GM12878 (cell line): ENCODE data around the gene POLR1H. TPM values are rescaled to one million over a fixed set of nuclear protein-coding genes. Genes with fewer than 3 reads are reported as not detected.

Source experiments
- ATAC-seq: fragments of 200-7000 bp; cut with Tn5 transposase; 3 replicates; pipeline ENCODE4 v1.9.1; 2020; ENCODE audit warnings: mild to moderate bottlenecking, moderate library complexity
- BruUV-seq: library from RNA; stranded (reverse); fragments of 400-500 nt; replicated peaks from 2 replicates; lab custom pipeline; 2021; lab: Mats Ljungman, UMichigan
- CTCF ChIA-PET: fragments of 300-600 bp; sonication (Branson Sonifier 250); formaldehyde crosslinking; extraction: SDS; loops from one replicate; lab custom pipeline; 2021; ENCODE audit warnings: inconsistent platforms; lab: Yijun Ruan, JAX
- POLR2A ChIA-PET: fragments of 350-600 bp; formaldehyde crosslinking; extraction: SDS; loops from one replicate; lab custom pipeline; 2021; ENCODE audit warnings: inconsistent platforms; lab: Charles Lee
- RAD21 ChIA-PET: fragments of 300-600 bp; sonication (Branson Sonifier 250); formaldehyde crosslinking; loops from one replicate; lab custom pipeline; 2023; ENCODE audit warnings: antibody characterized with exemption; ENCODE audit not compliant: unreplicated experiment; lab: Charles Lee
- SMC1A ChIA-PET: fragments of 300-600 bp; sonication (Branson Sonifier 250); formaldehyde crosslinking; loops from one replicate; lab custom pipeline; 2023; ENCODE audit not compliant: unreplicated experiment, uncharacterized antibody; lab: Charles Lee
- DNase-seq: peaks from one replicate; pipeline ENCODE4 v3.0.0-alpha.2; 2011; ENCODE audit warnings: low read depth, low spot score
- FAIRE-seq: peaks from 3 replicates; lab custom pipeline; 2011; peaks lifted over from hg19 to GRCh38; lab: Jason Lieb, UNC
- H2AFZ ChIP-seq: 2 replicates; pipeline ENCODE4 v1.6.0; 2011; ENCODE audit warnings: low read depth, low read length, control low read depth; ENCODE audit not compliant: control insufficient read depth
- H3K27ac ChIP-seq: 2 replicates; pipeline ENCODE4 v1.5.1; 2011; ENCODE audit warnings: control low read depth; ENCODE audit not compliant: control insufficient read depth, insufficient read depth
- H3K27me3 ChIP-seq, 2 experiments: replicated peaks in 1 of 2; 2 replicates each; pipeline versions ENCODE4 v1.6.0 to v1.6.1; 2011; ENCODE audit warnings: low read length in 1 of 2; ENCODE audit not compliant: control insufficient read depth in 2 of 2, insufficient read depth in 2 of 2
- H3K36me3 ChIP-seq, 2 experiments: 2 replicates each; pipeline ENCODE4 v1.5.1; 2011; ENCODE audit warnings: low read length in 1 of 2; ENCODE audit not compliant: control insufficient read depth in 2 of 2, insufficient read depth in 2 of 2
- H3K4me1 ChIP-seq: 2 replicates; pipeline ENCODE4 v1.6.1; 2011; ENCODE audit warnings: mild to moderate bottlenecking, low read length, moderate library complexity, mixed read lengths; ENCODE audit not compliant: control insufficient read depth, insufficient read depth
- H3K4me2 ChIP-seq: 2 replicates; pipeline ENCODE4 v1.6.0; 2011; ENCODE audit warnings: control low read depth; ENCODE audit not compliant: control insufficient read depth, insufficient read depth
- H3K4me3 ChIP-seq: fragments of 200-600 bp; sonication (generic); 2 replicates; pipeline ENCODE4 v1.5.1; 2016
- H3K79me2 ChIP-seq: 2 replicates; pipeline ENCODE4 v1.6.0; 2011; ENCODE audit warnings: low read length; ENCODE audit not compliant: control insufficient read depth, insufficient read depth
- H3K9ac ChIP-seq: 2 replicates; pipeline ENCODE4 v1.8.0; 2011; ENCODE audit warnings: low read length, control low read depth, mixed read lengths; ENCODE audit not compliant: control insufficient read depth, insufficient read depth
- H3K9me3 ChIP-seq: replicated peaks from 3 replicates; pipeline ENCODE4 v1.5.1; 2011; ENCODE audit warnings: mild to moderate bottlenecking, low read length; ENCODE audit not compliant: control insufficient read depth, insufficient read depth
- H4K20me1 ChIP-seq: 2 replicates; pipeline ENCODE4 v1.6.0; 2011; ENCODE audit not compliant: control insufficient read depth, insufficient read depth
- RCOR1 ChIP-seq: conservative IDR thresholded peaks from 2 replicates; pipeline ENCODE4 v1.6.1; 2012; ENCODE audit warnings: low read depth, low read length, improper control_type of control experiment
- ZNF384 ChIP-seq: IDR thresholded peaks from 2 replicates; pipeline ENCODE4 v1.6.1; 2012; ENCODE audit warnings: low read depth, mild to moderate bottlenecking, low read length, improper control_type of control experiment, borderline replicate concordance
- WGBS: methylation state at CpG from one replicate; pipeline ENCODE4 v1.1.6; 2016; ENCODE audit warnings: low lambda C conversion rate; ENCODE audit not compliant: insufficient replicate concordance, insufficient coverage; ENCODE audit errors: missing lambda C conversion rate; 5-methylcytosine and 5-hydroxymethylcytosine counted together
- in situ Hi-C: fragments of 300-500 bp; cut with MboI; formaldehyde crosslinking; loops from 9 replicates; pipeline ENCODE4 v1.14.3; 2018; ENCODE audit warnings: mixed read lengths
- intact Hi-C: fragments of 100-400 bp; cut with micrococcal nuclease; formaldehyde crosslinking; loops from one replicate; pipeline ENCODE4 v1.14.2; 2022; ENCODE audit not compliant: unreplicated experiment
- polyA plus RNA-seq, 11 experiments: library from polyadenylated mRNA; depleted of rRNA in 4 of 11; unstranded in 6 of 11; stranded (reverse) in 5 of 11; fragments of >200 nt; fragmentation: Nextera tagmentation in 4 of 11; fragmentation: Illumina TruSeq in 1 of 11; extraction: Ambion mirVana in 4 of 11; extraction: Trizol in 1 of 11; gene quantifications; 1 replicate in 1 of 11; 2 replicates in 10 of 11; pipeline versions ENCODE4 v1.2.1 to v1.2.3, GENCODE V29; 2011 to 2016; ENCODE audit warnings: inconsistent platforms in 2 of 11, missing spikeins in 2 of 11, low read depth in 1 of 11
- total RNA-seq, 4 experiments: library from RNA; depleted of rRNA in 3 of 4; stranded (reverse); fragments of >200 nt in 3 of 4; fragmentation: Illumina TruSeq in 1 of 4; extraction: Trizol in 1 of 4; gene quantifications; 2 replicates each; pipeline versions ENCODE4 v1.2.1 to v1.2.3, GENCODE V29; 2013 to 2021

The POLR1H gene
- total and polyA plus RNA-seq, 10 of the 15 experiments (the other 5 are each of a cell fraction or from before 2014, with no cell fraction given): 50.6 to 160 (median 77.7) TPM

GRCh38 chr6:30102414-30102969, 41.4 kb downstream of the POLR1H start:
- SMC1A ChIA-PET: interaction anchor here (0.9 to 16.6 kb wide), 13 partner anchors 8 to 111 kb away, joined by 3 to 647 read pairs (median 8); partner anchors contain the start of genes PPP1R11, TRIM26, TRIM31 and TRIM40
- CTCF ChIA-PET: interaction anchor here (0.9 to 6.6 kb wide), 28 partner anchors 11 to 455 kb away, joined by 3 to 561 read pairs (median 5); partner anchors contain the start of genes POLR1H, PPP1R11, TRIM10 and TRIM26
- peaks cover 12 to 27% of the 10 kb centered on the region in 2 experiments for H3K27me3 ChIP-seq
- no peaks in the 10 kb centered on the region for H3K9me3 ChIP-seq
- H2AFZ ChIP-seq: no peak overlapping the region; the same call in 1 of the 2 replicates
- FAIRE-seq (no peak), DNase-seq (no peak), ATAC-seq (peak; percentile 32)
- RAD21 ChIA-PET: interaction anchor here (0.8 to 9.0 kb wide), 22 partner anchors 8 to 254 kb away, joined by 3 to 333 read pairs (median 4); partner anchors contain the start of genes POLR1H, PPP1R11, TRIM26 and TRIM31
- H3K4me2 ChIP-seq: peak overlapping the region; percentile 49; the same call in 1 of the 2 replicates
- in situ Hi-C loops: no loop called here
- WGBS: 28% methylated on average over 15 of the region's 15 CpGs
- POLR2A ChIA-PET: interaction anchor here (0.9 to 5.0 kb wide), 4 partner anchors 22 to 35 kb away, joined by 3 to 54 read pairs (median 22); partner anchors contain the start of gene PPP1R11
- TF ChIP-seq RCOR1 (no peak), ZNF384 (no peak)
- H3K4me1 ChIP-seq: peaks cover 19% of the 10 kb centered on the region
- no peak overlapping the region for H3K9ac ChIP-seq
- no peaks in the 10 kb centered on the region for H4K20me1 ChIP-seq
- H3K79me2 ChIP-seq: no peaks in the 10 kb centered on the region
- H3K4me3 ChIP-seq: no peak overlapping the region
- no peaks in the 10 kb centered on the region for H3K36me3 ChIP-seq
- H3K27ac ChIP-seq: no peak overlapping the region
- no TSS peak for BruUV-seq
- intact Hi-C loops: no loop called here
